IMR-90 (cell line): ENCODE data around the gene C10orf62. TPM values are rescaled to one million over a fixed set of nuclear protein-coding genes. Genes with fewer than 3 reads are reported as not detected.

ENCODE experiments used
- ATAC-seq: fragments of 200-7000 bp; cut with Tn5 transposase; 2 replicates; pipeline ENCODE4 v1.9.1; 2020; ENCODE audit warnings: low read depth, mild to moderate bottlenecking, moderate library complexity
- BruUV-seq: library from RNA; stranded (reverse); fragments of 400-500 nt; replicated peaks from 2 replicates; lab custom pipeline; 2021; lab: Mats Ljungman, UMichigan
- CTCF ChIA-PET: fragments of 300-600 bp; formaldehyde crosslinking; extraction: SDS; loops from one replicate; lab custom pipeline; 2021; ENCODE audit warnings: antibody characterized with exemption; lab: Yijun Ruan, JAX
- POLR2A ChIA-PET: fragments of 300-600 bp; sonication (Branson Sonifier 250); formaldehyde crosslinking; loops from one replicate; lab custom pipeline; 2022; ENCODE audit warnings: antibody characterized with exemption; ENCODE audit not compliant: unreplicated experiment; lab: Charles Lee
- DNase-seq: peaks from one replicate; pipeline ENCODE4 v3.0.0; 2013
- H2AFZ ChIP-seq: replicated peaks from 2 replicates; pipeline ENCODE3; 2013; ENCODE audit warnings: low read length, mild to moderate bottlenecking; ENCODE audit not compliant: poor library complexity
- H2AK5ac ChIP-seq: 2 replicates; pipeline ENCODE4 v1.6.1; 2013; ENCODE audit warnings: low read depth, low read length, inconsistent platforms
- H2AK9ac ChIP-seq: replicated peaks from 2 replicates; pipeline ENCODE3; 2013; ENCODE audit warnings: mild to moderate bottlenecking, low read depth, low read length, moderate library complexity; ENCODE audit not compliant: poor library complexity
- H2BK120ac ChIP-seq: 2 replicates; pipeline ENCODE4 v1.6.1; 2013; ENCODE audit warnings: low read depth, low read length, inconsistent platforms
- H2BK15ac ChIP-seq: 3 replicates; pipeline ENCODE4 v1.6.1; 2013; ENCODE audit warnings: low read depth, low read length, inconsistent platforms
- H2BK20ac ChIP-seq: 2 replicates; pipeline ENCODE4 v1.6.1; 2013; ENCODE audit warnings: low read depth, mild to moderate bottlenecking, inconsistent platforms, low read length, moderate library complexity
- H2BK5ac ChIP-seq: 2 replicates; pipeline ENCODE4 v1.6.1; 2013; ENCODE audit warnings: mild to moderate bottlenecking, low read depth, low read length, inconsistent platforms; ENCODE audit not compliant: poor library complexity, severe bottlenecking
- H3K14ac ChIP-seq: replicated peaks from 2 replicates; pipeline ENCODE4 v1.6.1; 2013; ENCODE audit warnings: low read depth, low read length, inconsistent platforms
- H3K18ac ChIP-seq: 2 replicates; pipeline ENCODE4 v1.6.1; 2013; ENCODE audit warnings: low read depth, low read length, control low read depth
- H3K23ac ChIP-seq: 2 replicates; pipeline ENCODE4 v1.6.1; 2013; ENCODE audit warnings: low read depth, low read length, inconsistent platforms
- H3K27ac ChIP-seq: 2 replicates; pipeline ENCODE4 v1.5.1; 2013; ENCODE audit warnings: mild to moderate bottlenecking, control low read depth, low read length; ENCODE audit not compliant: insufficient read depth
- H3K27me3 ChIP-seq: 2 replicates; pipeline ENCODE4 v1.6.1; 2013; ENCODE audit warnings: low read length; ENCODE audit not compliant: control insufficient read depth, insufficient read depth
- H3K36me3 ChIP-seq: 2 replicates; pipeline ENCODE4 v1.6.1; 2013; ENCODE audit warnings: low read length, mixed read lengths; ENCODE audit not compliant: control insufficient read depth, insufficient read depth
- H3K4ac ChIP-seq: 2 replicates; pipeline ENCODE4 v1.6.1; 2013; ENCODE audit warnings: low read depth, low read length, inconsistent platforms
- H3K4me1 ChIP-seq: 2 replicates; pipeline ENCODE4 v1.6.1; 2013; ENCODE audit warnings: low read length, mixed read lengths; ENCODE audit not compliant: control insufficient read depth, insufficient read depth
- H3K4me2 ChIP-seq: 2 replicates; pipeline ENCODE4 v1.6.1; 2013; ENCODE audit warnings: low read depth, mild to moderate bottlenecking, control low read depth, low read length, moderate library complexity
- H3K4me3 ChIP-seq: 2 replicates; pipeline ENCODE4 v1.5.1; 2013; ENCODE audit warnings: low read depth, mild to moderate bottlenecking, control low read depth, low read length, moderate library complexity; ENCODE audit not compliant: insufficient read depth
- H3K56ac ChIP-seq: 2 replicates; pipeline ENCODE4 v1.6.1; 2013; ENCODE audit warnings: low read length, inconsistent platforms; ENCODE audit not compliant: insufficient read depth; ENCODE audit errors: extremely low read depth
- H3K79me1 ChIP-seq, 2 experiments: 2 replicates each; pipeline ENCODE4 v1.6.1; 2013; ENCODE audit warnings: low read length in 2 of 2, inconsistent platforms in 1 of 2, low read depth in 1 of 2
- H3K9ac ChIP-seq: 2 replicates; pipeline ENCODE4 v1.6.1; 2013; ENCODE audit warnings: low read depth, low read length, control low read depth
- H3K9me1 ChIP-seq: 2 replicates; pipeline ENCODE4 v1.6.1; 2013; ENCODE audit warnings: low read length, inconsistent platforms; ENCODE audit not compliant: insufficient read depth
- H3K9me3 ChIP-seq: 2 replicates; pipeline ENCODE4 v1.6.1; 2013; ENCODE audit warnings: low read length; ENCODE audit not compliant: control insufficient read depth, insufficient read depth
- H4K20me1 ChIP-seq: 2 replicates; pipeline ENCODE4 v1.6.1; 2013; ENCODE audit warnings: low read length, inconsistent platforms; ENCODE audit not compliant: insufficient read depth
- H4K5ac ChIP-seq: 2 replicates; pipeline ENCODE4 v1.6.1; 2013; ENCODE audit warnings: mild to moderate bottlenecking, low read depth, low read length, control low read depth
- H4K8ac ChIP-seq, 2 experiments: 2 replicates each; pipeline ENCODE4 v1.6.1; 2013; ENCODE audit warnings: low read depth in 2 of 2, low read length in 2 of 2, control low read depth in 1 of 2, inconsistent platforms in 1 of 2
- H4K91ac ChIP-seq: 2 replicates; pipeline ENCODE4 v1.6.1; 2013; ENCODE audit warnings: low read depth, low read length, inconsistent platforms; ENCODE audit not compliant: insufficient read depth
- CEBPB ChIP-seq: IDR thresholded peaks from 2 replicates; pipeline ENCODE4 v1.6.1; 2012; ENCODE audit warnings: low read depth, low read length, improper control_type of control experiment
- CHD1 ChIP-seq: IDR thresholded peaks from 2 replicates; pipeline ENCODE4 v1.6.1; 2012; ENCODE audit warnings: low read depth, low read length, improper control_type of control experiment
- FOS ChIP-seq: fragments of 150-350 bp; IDR thresholded peaks from 2 replicates; pipeline ENCODE4 v1.6.1; 2016; ENCODE audit warnings: low read depth, low read length
- MAFK ChIP-seq: IDR thresholded peaks from 2 replicates; pipeline ENCODE4 v1.6.1; 2012; ENCODE audit warnings: low read depth, low read length, improper control_type of control experiment
- MAZ ChIP-seq: IDR thresholded peaks from 2 replicates; pipeline ENCODE4 v1.6.1; 2012; ENCODE audit warnings: low read depth, mild to moderate bottlenecking, low read length, improper control_type of control experiment, moderate library complexity, borderline replicate concordance
- MXI1 ChIP-seq: IDR thresholded peaks from 2 replicates; pipeline ENCODE4 v1.6.1; 2012; ENCODE audit warnings: low read depth, mild to moderate bottlenecking, low read length, moderate library complexity, borderline replicate concordance
- NFE2L2 ChIP-seq: fragments of 150-350 bp; IDR thresholded peaks from 2 replicates; pipeline ENCODE4 v1.6.1; 2016; ENCODE audit warnings: low read depth, mild to moderate bottlenecking, low read length
- POLR2A ChIP-seq: IDR thresholded peaks from 2 replicates; pipeline ENCODE4 v1.6.1; 2012; ENCODE audit warnings: mild to moderate bottlenecking, low read depth, low read length
- RAD21 ChIP-seq: IDR thresholded peaks from 2 replicates; pipeline ENCODE4 v1.6.1; 2012; ENCODE audit warnings: low read length, improper control_type of control experiment
- SMC3 ChIP-seq: fragments of 150-350 bp; IDR thresholded peaks from 2 replicates; pipeline ENCODE4 v1.6.1; 2016; ENCODE audit warnings: low read depth, mild to moderate bottlenecking, antibody characterized with exemption, low read length, moderate library complexity
- WGBS, 2 experiments: methylation state at CpG; one replicate each; pipeline versions ENCODE4 v1.1.5 to v1.1.7; 2013; ENCODE audit warnings: missing lambda C conversion rate in 2 of 2; ENCODE audit not compliant: insufficient read length in 1 of 2; ENCODE audit errors: extremely low coverage in 2 of 2; 5-methylcytosine and 5-hydroxymethylcytosine counted together
- dilution Hi-C: fragments of 300-500 bp; cut with HindIII; formaldehyde crosslinking; loops from one replicate; pipeline ENCODE4 v1.14.3; 2018; ENCODE audit warnings: low sequenced_read_pairs; ENCODE audit not compliant: unreplicated experiment
- in situ Hi-C: fragments of 300-500 bp; cut with MboI; formaldehyde crosslinking; loops from 3 replicates; pipeline ENCODE4 v1.14.3; 2019; ENCODE audit warnings: low sequenced_read_pairs, inconsistent platforms, mixed read lengths
- intact Hi-C: fragments of 100-400 bp; cut with micrococcal nuclease; formaldehyde crosslinking; loops from 2 replicates; pipeline ENCODE4 v1.10.0; 2022
- polyA plus RNA-seq, 3 experiments: library from polyadenylated mRNA; depleted of rRNA; stranded (reverse); fragments of >200 nt; gene quantifications; 2 replicates each; pipeline ENCODE4 v1.2.3, GENCODE V29; 2012; ENCODE audit warnings: low replicate concordance in 1 of 3
- total RNA-seq: library from RNA; depleted of rRNA; stranded (reverse); fragments of >200 nt; gene quantifications from 2 replicates; pipeline ENCODE4 v1.2.3, GENCODE V29; 2012
- TF ChIP-seq, protein P1 (sequence below): conservative IDR thresholded peaks from 2 replicates; pipeline ENCODE4 v1.5.1; 2012; ENCODE audit warnings: mild to moderate bottlenecking, low read depth, low read length, improper control_type of control experiment
- TF ChIP-seq, protein P2 (sequence below): fragments of 150-350 bp; IDR thresholded peaks from 2 replicates; pipeline ENCODE4 v1.6.1; 2016; ENCODE audit warnings: low read depth, mild to moderate bottlenecking, low read length, moderate library complexity, borderline replicate concordance
- TF ChIP-seq, protein P3 (sequence below): fragments of 150-350 bp; IDR thresholded peaks from 2 replicates; pipeline ENCODE4 v1.6.1; 2017; ENCODE audit warnings: mild to moderate bottlenecking, antibody characterized with exemption, low read length, low read depth

C10orf62 gene
- total and polyA plus RNA-seq, 2 of the 4 experiments (the other 2 are of a cell fraction), result not detected

DNA sequence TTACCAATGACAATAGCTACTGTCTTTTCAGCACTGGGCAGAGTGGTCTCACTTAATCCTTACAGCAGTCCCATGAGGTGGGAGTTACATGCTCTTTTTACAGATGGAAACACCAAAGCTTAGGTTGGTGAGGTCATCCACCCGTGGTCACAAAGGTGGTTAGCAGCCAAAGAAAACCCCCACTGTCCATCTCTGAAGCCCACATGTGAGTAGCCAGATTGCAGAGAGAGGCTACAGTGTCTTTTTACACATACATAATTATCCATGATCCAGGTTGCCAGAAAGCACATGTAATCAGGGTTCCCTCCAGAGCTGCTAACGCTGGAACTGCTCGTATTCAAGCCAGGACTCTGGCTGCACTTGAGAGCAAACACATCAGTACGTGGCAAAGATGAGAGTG, 41.6 kb upstream of the C10orf62 start:
- in situ Hi-C loops (no loop called here), intact Hi-C loops (no loop called here), dilution Hi-C loops (no loop called here)
- Histone ChIP-seq H3K4me3 (no peak overlapping the region), H4K5ac (no peak overlapping the region), H4K91ac (no peak overlapping the region), H3K56ac (no peak overlapping the region), H2AK5ac (peak overlapping the region; percentile 56; the same call in 1 of the 2 replicates), H3K4me2 (no peak overlapping the region), H2AFZ (no peak overlapping the region), H3K4me1 (peaks cover 21% of the 10 kb centered on the region), H3K9me1 (peaks cover 6% of the 10 kb centered on the region; the same call in 1 of the 2 replicates), H3K14ac (peak overlapping the region; percentile 57; the same call in 1 of the 2 replicates), H3K79me1 (peaks cover 27 to 75% of the 10 kb centered on the region in 2 experiments), H3K9me3 (no peaks in the 10 kb centered on the region), H2BK15ac (no peak overlapping the region), H3K27ac (no peak overlapping the region), H3K23ac (no peak overlapping the region; the same call in 1 of the 2 replicates), H4K8ac (no peak overlapping the region), H2AK9ac (no peak overlapping the region), H2BK20ac (no peak overlapping the region), H3K4ac (peak overlapping the region; percentile 25; the same call in 1 of the 2 replicates), H3K9ac (no peak overlapping the region), H3K27me3 (no peaks in the 10 kb centered on the region), H4K20me1 (no peaks in the 10 kb centered on the region), H2BK120ac (no peak overlapping the region), H2BK5ac (no peak overlapping the region), H3K18ac (no peak overlapping the region), H3K36me3 (no peaks in the 10 kb centered on the region)
- WGBS, 2 experiments, result no CpG with 5 or more reads among the region's 4 CpGs
- POLR2A ChIA-PET, result no interaction called here
- BruUV-seq, result no TSS peak
- DNase-seq (peak; percentile 43), ATAC-seq (no peak)
- TF ChIP-seq SMC3 (no peak), CHD1 (no peak), MAZ (no peak), MXI1 (no peak), POLR2A (no peak), RAD21 (no peak), CEBPB (no peak), MAFK (no peak), FOS (no peak), NFE2L2 (no peak)
- TF ChIP-seq, protein P1, sequence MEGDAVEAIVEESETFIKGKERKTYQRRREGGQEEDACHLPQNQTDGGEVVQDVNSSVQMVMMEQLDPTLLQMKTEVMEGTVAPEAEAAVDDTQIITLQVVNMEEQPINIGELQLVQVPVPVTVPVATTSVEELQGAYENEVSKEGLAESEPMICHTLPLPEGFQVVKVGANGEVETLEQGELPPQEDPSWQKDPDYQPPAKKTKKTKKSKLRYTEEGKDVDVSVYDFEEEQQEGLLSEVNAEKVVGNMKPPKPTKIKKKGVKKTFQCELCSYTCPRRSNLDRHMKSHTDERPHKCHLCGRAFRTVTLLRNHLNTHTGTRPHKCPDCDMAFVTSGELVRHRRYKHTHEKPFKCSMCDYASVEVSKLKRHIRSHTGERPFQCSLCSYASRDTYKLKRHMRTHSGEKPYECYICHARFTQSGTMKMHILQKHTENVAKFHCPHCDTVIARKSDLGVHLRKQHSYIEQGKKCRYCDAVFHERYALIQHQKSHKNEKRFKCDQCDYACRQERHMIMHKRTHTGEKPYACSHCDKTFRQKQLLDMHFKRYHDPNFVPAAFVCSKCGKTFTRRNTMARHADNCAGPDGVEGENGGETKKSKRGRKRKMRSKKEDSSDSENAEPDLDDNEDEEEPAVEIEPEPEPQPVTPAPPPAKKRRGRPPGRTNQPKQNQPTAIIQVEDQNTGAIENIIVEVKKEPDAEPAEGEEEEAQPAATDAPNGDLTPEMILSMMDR, result no peak
- TF ChIP-seq, protein P2, sequence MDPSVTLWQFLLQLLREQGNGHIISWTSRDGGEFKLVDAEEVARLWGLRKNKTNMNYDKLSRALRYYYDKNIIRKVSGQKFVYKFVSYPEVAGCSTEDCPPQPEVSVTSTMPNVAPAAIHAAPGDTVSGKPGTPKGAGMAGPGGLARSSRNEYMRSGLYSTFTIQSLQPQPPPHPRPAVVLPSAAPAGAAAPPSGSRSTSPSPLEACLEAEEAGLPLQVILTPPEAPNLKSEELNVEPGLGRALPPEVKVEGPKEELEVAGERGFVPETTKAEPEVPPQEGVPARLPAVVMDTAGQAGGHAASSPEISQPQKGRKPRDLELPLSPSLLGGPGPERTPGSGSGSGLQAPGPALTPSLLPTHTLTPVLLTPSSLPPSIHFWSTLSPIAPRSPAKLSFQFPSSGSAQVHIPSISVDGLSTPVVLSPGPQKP, result no peak
- TF ChIP-seq, protein P3, sequence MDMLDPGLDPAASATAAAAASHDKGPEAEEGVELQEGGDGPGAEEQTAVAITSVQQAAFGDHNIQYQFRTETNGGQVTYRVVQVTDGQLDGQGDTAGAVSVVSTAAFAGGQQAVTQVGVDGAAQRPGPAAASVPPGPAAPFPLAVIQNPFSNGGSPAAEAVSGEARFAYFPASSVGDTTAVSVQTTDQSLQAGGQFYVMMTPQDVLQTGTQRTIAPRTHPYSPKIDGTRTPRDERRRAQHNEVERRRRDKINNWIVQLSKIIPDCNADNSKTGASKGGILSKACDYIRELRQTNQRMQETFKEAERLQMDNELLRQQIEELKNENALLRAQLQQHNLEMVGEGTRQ, result no peak
- CTCF ChIA-PET, result interaction anchor here (0.6 kb wide), 1 partner anchor 672 kb away, joined by 5 read pairs; no protein-coding TSS in a partner anchor
